Measurements from ENCODE around the gene UPB1. TPM values are rescaled to one million over a fixed set of nuclear protein-coding genes. Genes with fewer than 3 reads are reported as not detected.

UPB1 gene
- total and polyA plus RNA-seq, 4 donors = 7.1 to 115 (median 58.8) TPM

- Histone ChIP-seq H3K27ac (ENCODE audit: low read depth in 1 of 2, low read length in 2 of 2) (peak overlapping the region; percentile 88 to 95), H3K9ac (ENCODE audit: low read depth in 1 of 2, low read length in 2 of 2) (peak overlapping the region; percentile 28 to 68), H3K27me3 (ENCODE audit: control insufficient read depth in 4 of 4, insufficient read depth in 4 of 4, low read length in 3 of 4) (no peaks in the 10 kb centered on the region), H3K9me3 (ENCODE audit: control insufficient read depth in 4 of 4, low read length in 3 of 4) (no peaks in the 10 kb centered on the region), H3K36me3 (ENCODE audit: control insufficient read depth in 4 of 4, insufficient read depth in 3 of 4, low read depth in 1 of 4, low read length in 3 of 4) (peaks cover 0 to 9% (median 0%) of the 10 kb centered on the region in 4 donors), H3K4me3 (ENCODE audit: low read depth in 1 of 3, low read length in 3 of 3) (no peak overlapping the region), H3K4me1 (ENCODE audit: control insufficient read depth in 4 of 4, insufficient read depth in 4 of 4, low read length in 3 of 4) (peaks cover 15 to 86% (median 58%) of the 10 kb centered on the region in 4 donors)
- TF ChIP-seq RAD21 (IDR thresholded peaks at IDR 0.05) (peak; percentile 35 to 43), GABPA (IDR thresholded peaks at IDR 0.05 in 1 of 2, conservative IDR thresholded peaks at IDR 0.05 in 1 of 2) (no peak), FOXA1 (IDR thresholded peaks at IDR 0.05) (peak; percentile 81), JUND (IDR thresholded peaks at IDR 0.05) (peak; percentile 54 to 69), REST (IDR thresholded peaks at IDR 0.05) (peak; percentile 59), YY1 (IDR thresholded peaks at IDR 0.05) (peak; percentile 63), ATF3 (IDR thresholded peaks at IDR 0.05) (peak; percentile 44), SP1 (IDR thresholded peaks at IDR 0.05) (peak; percentile 76), HNF4A (conservative IDR thresholded peaks at IDR 0.05) (peak; percentile 83 to 90), EGR1 (IDR thresholded peaks at IDR 0.05; ENCODE audit: low read depth in 2 of 2) (peak in 1 of 2 donors; percentile 50), FOXA2 (IDR thresholded peaks at IDR 0.05) (peak; percentile 92), HNF4G (IDR thresholded peaks at IDR 0.05) (peak; percentile 46), NR2F2 (IDR thresholded peaks at IDR 0.05) (peak; percentile 18), TAF1 (conservative IDR thresholded peaks at IDR 0.05) (no peak), RXRA (IDR thresholded peaks at IDR 0.05) (peak; percentile 82 to 86)
- TF ChIP-seq, protein P1, sequence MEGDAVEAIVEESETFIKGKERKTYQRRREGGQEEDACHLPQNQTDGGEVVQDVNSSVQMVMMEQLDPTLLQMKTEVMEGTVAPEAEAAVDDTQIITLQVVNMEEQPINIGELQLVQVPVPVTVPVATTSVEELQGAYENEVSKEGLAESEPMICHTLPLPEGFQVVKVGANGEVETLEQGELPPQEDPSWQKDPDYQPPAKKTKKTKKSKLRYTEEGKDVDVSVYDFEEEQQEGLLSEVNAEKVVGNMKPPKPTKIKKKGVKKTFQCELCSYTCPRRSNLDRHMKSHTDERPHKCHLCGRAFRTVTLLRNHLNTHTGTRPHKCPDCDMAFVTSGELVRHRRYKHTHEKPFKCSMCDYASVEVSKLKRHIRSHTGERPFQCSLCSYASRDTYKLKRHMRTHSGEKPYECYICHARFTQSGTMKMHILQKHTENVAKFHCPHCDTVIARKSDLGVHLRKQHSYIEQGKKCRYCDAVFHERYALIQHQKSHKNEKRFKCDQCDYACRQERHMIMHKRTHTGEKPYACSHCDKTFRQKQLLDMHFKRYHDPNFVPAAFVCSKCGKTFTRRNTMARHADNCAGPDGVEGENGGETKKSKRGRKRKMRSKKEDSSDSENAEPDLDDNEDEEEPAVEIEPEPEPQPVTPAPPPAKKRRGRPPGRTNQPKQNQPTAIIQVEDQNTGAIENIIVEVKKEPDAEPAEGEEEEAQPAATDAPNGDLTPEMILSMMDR (IDR thresholded peaks at IDR 0.05; ENCODE audit: low read depth, low read length, missing input control) = no peak
- TF ChIP-seq, protein P2, sequence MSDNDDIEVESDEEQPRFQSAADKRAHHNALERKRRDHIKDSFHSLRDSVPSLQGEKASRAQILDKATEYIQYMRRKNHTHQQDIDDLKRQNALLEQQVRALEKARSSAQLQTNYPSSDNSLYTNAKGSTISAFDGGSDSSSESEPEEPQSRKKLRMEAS (IDR thresholded peaks at IDR 0.05) = no peak
- TF ChIP-seq, protein P3, sequence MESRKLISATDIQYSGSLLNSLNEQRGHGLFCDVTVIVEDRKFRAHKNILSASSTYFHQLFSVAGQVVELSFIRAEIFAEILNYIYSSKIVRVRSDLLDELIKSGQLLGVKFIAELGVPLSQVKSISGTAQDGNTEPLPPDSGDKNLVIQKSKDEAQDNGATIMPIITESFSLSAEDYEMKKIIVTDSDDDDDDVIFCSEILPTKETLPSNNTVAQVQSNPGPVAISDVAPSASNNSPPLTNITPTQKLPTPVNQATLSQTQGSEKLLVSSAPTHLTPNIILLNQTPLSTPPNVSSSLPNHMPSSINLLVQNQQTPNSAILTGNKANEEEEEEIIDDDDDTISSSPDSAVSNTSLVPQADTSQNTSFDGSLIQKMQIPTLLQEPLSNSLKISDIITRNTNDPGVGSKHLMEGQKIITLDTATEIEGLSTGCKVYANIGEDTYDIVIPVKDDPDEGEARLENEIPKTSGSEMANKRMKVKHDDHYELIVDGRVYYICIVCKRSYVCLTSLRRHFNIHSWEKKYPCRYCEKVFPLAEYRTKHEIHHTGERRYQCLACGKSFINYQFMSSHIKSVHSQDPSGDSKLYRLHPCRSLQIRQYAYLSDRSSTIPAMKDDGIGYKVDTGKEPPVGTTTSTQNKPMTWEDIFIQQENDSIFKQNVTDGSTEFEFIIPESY (IDR thresholded peaks at IDR 0.05) = no peak
- 59% methylated on average over 3 of the region's 3 CpGs for WGBS
- DNase-seq (ENCODE audit: low spot score) = no peak
These were observed 10.0 kb downstream of the UPB1 start for GRCh38 chr22:24504956-24505736.

All from liver (tissue), 9 donors.